ENCODE results near the gene XIRP1.

GRCh38 chr3:39154280-39155021 lies 37.9 kb downstream of the XIRP1 start:
- TF ChIP-seq HMGXB4 (CRISPR knock-in tag; IDR thresholded peaks at IDR 0.05; ENCODE audit: borderline replicate concordance in 1 of 2, low read depth in 1 of 2) (peak; percentile 64 to 72; a peak in 3 of 4 replicates), CTCF (CRISPR knock-in tag; IDR thresholded peaks at IDR 0.05) (0 out of 2 replicates have a peak, but pooled peaks have one; percentile 7), RELA (CRISPR knock-in tag; IDR thresholded peaks at IDR 0.05) (no peak), POLR2A (IDR thresholded peaks at IDR 0.05; ENCODE audit: insufficient read depth in 1 of 2, low read depth in 2 of 2, low read length in 2 of 2) (peak in 1 of 2 experiments; percentile 74; a peak in 2 of 4 replicates), TARDBP (CRISPR knock-in tag; IDR thresholded peaks at IDR 0.05) (peak; percentile 55), CEBPB (IDR thresholded peaks at IDR 0.05; ENCODE audit: borderline replicate concordance, low read depth, low read length) (no peak), ZNF205 (CRISPR knock-in tag; IDR thresholded peaks at IDR 0.05) (peak; percentile 69; the same call in 1 of the 2 replicates), REPIN1 (CRISPR knock-in tag; IDR thresholded peaks at IDR 0.05; ENCODE audit: borderline replicate concordance, low read depth) (no peak), EZH2 (conservative IDR thresholded peaks at IDR 0.05; ENCODE audit: low read depth, low read length) (no peak), POLR2AphosphoS5 (IDR thresholded peaks at IDR 0.05; ENCODE audit: low read depth, low read length) (peak; percentile 82), ZFP90 (CRISPR knock-in tag; IDR thresholded peaks at IDR 0.05; ENCODE audit: borderline replicate concordance) (0 out of 2 replicates have a peak, but pooled peaks have one; percentile 71), TRIM24 (CRISPR knock-in tag; IDR thresholded peaks at IDR 0.05) (no peak)
